D341Med (cell line): Measurements from ENCODE around the gene TTC36.
"Not testable (repeated sequence)": the region's sequence is repeated elsewhere in the genome, so short reads cannot be mapped to it uniquely, and the experiment has no call there.

Experiments
- DNase-seq: peaks from one replicate; pipeline ENCODE4 v3.0.0; 2012; ENCODE audit warnings: low spot score

Gene TTC36

DNA sequence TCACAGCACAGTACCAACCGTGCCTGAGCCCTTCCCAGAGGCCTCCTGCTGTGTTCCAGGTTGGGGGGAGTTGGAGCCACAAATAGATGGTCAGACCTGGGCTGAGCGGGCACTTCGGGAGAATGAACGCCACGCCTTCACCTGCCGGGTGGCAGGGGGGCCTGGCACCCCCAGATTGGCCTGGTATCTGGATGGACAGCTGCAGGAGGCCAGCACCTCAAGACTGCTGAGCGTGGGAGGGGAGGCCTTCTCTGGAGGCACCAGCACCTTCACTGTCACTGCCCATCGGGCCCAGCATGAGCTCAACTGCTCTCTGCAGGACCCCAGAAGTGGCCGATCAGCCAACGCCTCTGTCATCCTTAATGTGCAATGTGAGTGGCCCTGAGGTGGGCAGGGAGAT is 4.8 kb downstream of the TTC36 start:
- DNase-seq = no peak

DNA sequence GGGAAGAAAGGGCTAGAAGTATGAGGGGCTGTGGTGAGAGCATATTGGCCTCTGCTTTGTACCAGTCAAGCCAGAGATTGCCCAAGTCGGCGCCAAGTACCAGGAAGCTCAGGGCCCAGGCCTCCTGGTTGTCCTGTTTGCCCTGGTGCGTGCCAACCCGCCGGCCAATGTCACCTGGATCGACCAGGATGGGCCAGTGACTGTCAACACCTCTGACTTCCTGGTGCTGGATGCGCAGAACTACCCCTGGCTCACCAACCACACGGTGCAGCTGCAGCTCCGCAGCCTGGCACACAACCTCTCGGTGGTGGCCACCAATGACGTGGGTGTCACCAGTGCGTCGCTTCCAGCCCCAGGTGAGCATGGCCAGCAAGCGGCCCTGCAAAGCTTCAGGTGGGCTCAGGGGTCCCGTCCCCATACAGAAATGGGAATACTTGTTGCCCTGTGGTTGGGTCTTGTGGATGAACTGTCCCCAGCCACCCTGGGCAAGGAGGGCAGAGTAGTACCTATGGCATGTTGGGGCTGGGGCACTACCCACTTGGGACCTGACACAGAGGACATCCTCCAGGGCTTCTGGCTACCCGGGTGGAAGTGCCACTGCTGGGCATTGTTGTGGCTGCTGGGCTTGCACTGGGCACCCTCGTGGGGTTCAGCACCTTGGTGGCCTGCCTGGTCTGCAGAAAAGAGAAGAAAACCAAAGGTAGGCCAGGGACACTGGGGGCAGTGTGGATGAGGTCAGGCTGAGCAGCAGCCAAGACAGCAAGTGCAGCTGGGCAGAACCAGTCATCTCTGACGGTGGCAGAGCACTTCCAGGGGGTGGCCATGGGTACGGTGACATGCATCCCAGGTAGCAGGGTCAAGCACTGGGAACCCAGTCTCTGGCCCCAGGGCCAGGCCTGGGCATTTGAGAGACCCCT is 5.8 kb downstream of the TTC36 start:
- DNase-seq = no peak

GRCh38 chr11:118533769-118534729 is 6.8 kb downstream of the TTC36 start:
- no peak for DNase-seq

DNA sequence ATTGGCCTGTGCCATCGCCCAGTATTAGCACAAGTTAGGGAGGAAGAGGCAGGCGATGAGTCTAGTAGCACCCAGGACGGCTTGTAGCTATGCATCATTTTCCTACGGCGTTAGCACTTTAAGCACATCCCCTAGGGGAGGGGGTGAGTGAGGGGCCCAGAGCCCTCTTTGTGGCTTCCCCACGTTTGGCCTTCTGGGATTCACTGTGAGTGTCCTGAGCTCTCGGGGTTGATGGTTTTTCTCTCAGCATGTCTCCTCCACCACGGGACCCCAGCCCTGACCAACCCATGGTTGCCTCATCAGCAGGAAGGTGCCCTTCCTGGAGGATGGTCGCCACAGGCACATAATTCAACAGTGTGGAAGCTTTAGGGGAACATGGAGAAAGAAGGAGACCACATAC is 8.0 kb downstream of the TTC36 start:
- DNase-seq = no peak

DNA sequence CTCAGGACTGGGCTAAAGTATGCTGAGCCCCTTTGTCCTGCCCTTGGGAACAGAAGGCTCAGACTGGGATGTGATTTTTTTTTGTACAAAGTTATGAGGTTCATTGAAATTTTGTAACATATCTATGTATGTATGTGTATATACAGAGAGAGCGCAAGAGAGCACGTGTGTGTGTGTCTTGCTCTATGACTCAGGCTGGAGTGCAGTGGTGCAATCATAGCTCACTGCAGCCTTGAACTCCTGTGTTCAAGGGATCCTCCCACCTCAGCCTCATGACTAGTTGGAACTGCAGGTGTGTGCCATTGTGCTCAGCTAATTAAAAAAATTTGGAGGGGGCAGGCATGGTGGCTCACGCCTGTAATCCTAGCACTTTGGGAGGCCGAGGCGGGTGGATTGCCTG is 9.5 kb downstream of the TTC36 start:
- no peak for DNase-seq

GRCh38 chr11:118537409-118537980 is 10.2 kb downstream of the TTC36 start:
- no peak for DNase-seq

GRCh38 chr11:118544010-118544646 is 16.9 kb downstream of the TTC36 start:
- DNase-seq = no peak

GRCh38 chr11:118544647-118545010 is 17.4 kb downstream of the TTC36 start:
- no peak for DNase-seq

DNA sequence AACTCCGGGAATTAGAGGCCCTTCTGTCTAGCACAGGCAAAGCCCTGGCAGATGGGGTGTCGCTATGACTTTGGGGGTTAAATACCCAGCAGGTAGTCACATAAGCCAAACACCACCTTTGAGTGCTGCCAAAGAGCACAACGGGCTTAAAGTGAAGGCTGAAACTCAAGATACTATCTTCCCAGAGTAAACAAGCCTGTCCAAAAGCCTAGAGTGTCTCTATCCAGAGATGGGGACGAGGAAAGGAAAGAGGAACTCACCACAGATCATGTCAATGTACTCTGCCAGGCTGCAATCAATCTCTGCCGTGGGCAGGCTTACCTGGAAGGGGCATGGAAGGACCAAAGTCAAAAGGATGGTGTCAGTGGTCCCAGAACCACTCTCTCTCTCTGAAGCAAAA is 18.3 kb downstream of the TTC36 start:
- no peak for DNase-seq

GRCh38 chr11:118547132-118547531 is 19.9 kb downstream of the TTC36 start:
- no peak for DNase-seq

DNA sequence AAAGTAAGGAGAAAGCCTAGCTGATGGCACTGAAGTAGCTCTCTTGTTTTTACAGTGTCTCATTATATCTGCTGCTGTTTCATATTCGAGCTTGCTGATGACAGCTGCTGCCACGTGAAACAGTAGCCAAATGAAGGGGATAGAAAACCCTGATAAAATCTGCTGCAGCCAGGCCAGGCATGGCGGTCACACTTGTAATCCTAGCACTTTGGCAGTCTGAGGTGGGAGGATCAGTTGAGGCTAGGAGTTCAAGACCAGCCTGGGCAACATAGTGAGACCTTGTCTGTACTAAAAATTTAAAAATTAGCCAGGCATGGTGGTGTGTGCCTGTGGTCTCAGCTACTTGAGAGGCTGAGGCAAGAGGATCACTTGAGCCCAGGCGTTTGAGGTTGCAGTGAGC is 25.1 kb downstream of the TTC36 start:
- DNase-seq = no peak

- DNase-seq = no peak
Observed at GRCh38 chr11:118560806-118561205, 33.5 kb downstream of the TTC36 start.

DNA sequence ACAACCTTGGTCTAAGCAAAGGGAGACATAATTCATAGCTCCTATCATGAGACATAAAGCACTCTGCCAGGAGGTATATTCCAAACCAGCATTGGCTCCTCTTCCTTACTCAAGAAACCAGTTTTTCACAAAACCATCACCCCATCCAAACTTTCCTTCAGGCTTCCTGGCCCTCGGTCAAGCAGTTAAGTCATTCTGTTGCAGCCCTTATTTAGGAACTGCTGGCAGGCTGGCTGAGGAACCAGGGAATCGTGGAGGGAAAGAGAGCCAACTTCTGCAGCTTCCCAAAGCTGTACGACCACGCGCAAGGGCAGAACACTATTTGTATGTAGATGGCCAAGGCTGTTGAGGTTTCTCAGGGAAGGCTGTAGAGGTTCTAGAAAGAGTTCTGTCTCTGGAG is 37.8 kb downstream of the TTC36 start:
- DNase-seq = no peak

DNA sequence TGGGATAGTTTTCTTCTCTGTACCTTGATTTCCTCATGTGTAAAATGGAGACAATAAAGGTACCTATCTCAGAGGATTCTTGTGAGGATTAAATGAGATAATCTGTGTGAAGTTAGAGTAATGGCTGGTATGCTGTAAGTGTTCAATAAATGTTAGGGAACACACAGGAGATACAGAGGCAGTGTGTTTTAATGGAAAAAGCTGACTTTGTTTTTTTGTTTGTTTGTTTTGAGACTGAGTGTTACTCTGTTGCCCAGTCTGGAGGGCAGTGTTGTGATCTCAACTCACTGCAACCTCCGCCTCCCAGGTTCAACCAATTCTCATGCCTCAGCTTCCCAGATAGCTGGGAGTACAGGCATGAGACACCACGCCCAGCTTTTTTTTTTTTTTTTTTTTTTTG is 42.4 kb downstream of the TTC36 start:
- DNase-seq = no peak

GRCh38 chr11:118570787-118571186 is 43.5 kb downstream of the TTC36 start:
- no peak for DNase-seq

- not testable (repeated sequence) for DNase-seq
Observed at GRCh38 chr11:118571701-118572060, 44.4 kb downstream of the TTC36 start.

DNA sequence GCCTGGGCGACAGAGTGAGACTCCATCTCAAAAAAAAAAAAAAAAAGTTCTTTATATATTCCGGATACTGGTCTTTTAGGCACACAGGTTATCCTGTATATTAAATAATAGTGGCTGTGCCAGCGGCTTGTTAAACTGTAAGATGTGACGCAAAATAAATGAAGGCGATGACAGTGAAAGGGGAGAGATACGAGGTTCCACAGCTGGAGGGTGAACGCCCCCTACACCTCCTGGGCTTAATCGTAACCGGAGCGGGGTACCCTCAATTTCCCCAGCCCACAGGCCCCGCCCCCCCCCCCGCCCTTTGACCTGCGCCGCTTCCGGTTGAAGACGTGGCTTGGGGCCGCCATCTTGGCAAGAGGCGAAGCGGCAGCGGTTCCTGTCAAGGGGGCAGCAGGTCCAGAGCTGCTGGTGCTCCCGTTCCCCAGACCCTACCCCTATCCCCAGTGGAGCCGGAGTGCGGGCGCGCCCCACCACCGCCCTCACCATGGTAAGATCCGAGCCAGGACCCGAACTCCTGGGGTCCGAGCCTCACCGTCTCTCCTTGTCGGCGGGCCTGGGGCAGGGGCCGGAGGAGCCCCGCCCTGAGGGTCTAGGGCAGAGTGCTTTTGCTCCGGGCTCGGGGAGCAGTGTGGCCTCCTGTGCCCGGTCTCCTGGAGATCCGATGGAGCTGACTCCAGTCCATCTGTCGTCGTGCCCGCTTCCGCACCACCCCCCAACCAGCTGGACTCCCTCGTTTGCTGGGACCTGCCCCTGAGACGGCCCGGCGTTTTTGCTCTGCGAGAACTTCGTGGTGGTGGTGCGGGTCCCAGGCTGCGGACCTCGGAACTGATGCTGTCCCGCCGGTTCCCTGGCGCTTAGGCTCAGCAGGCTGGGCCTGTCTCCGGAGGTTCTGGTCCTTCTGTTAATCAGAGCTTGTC is 45.0 kb downstream of the TTC36 start, which contains the start of gene ARCN1:
Gene ARCN1 (plus strand): TSS at position 349 of the 920 bp plus-strand sequence. CDS start 139 bp downstream, at position 488.
- DNase-seq = peak; percentile 89

DNA sequence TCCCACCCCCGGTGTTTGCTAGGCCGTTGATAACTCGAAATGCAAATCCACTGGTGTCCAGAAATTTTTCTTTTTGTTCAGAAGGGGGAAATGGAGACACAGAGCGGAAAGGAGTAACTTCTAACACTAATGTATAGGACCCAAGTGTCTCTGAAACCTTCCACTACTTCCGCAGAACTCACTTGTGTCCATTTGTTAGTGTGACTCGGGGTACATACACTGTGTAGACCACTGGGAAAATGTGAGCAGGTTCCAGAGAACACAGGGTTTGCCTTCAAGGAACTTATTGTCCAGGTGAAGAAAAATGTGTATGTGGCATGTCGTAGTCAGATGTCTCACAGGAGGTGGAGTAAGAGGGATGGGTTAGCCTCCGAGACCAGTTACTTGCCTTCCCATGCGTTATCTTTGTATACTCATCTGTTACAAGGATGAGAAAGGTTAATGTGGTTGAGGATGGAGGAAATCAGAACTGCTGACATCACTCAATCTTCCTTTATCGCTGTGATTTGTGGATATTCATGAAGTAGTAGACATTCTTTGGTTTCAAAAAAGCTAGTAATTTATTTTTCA is 45.8 kb downstream of the TTC36 start:
- DNase-seq = peak; percentile 24

DNA sequence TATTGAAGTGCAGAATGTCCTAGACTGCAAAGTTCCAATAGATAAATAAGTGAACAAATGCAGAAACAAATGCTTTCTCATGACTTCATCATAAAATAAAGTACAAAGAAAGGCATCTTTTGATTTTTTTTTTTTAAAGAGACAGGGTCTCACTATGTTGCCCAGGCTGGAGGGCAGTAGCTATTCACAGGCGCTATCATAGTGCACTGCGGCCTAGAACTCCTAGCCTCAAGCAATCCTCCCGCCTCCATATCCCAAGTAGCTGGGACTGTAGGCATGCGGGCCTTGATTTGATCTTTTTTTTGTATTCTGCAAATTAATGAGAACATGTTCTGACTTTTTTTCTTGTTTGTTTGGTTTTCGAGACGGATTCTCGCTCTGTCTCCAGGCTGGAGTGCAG is 47.4 kb downstream of the TTC36 start:
- no peak for DNase-seq

GRCh38 chr11:118577995-118578394 is 50.7 kb downstream of the TTC36 start:
- not testable (repeated sequence) for DNase-seq
